Fibroblast of lung (primary cell): ENCODE results near the gene UROC1. TPM values are rescaled to one million over a fixed set of nuclear protein-coding genes. Genes with fewer than 3 reads are reported as not detected.

ENCODE experiments used
- DNase-seq, 2 donors: peaks; one replicate each; pipeline versions ENCODE4 v3.0.0 to v3.0.0-alpha.2; 2010; ENCODE audit warnings: low read depth in 2 of 2
- H2AFZ ChIP-seq: 2 replicates; pipeline ENCODE4 v1.5.1; 2012; ENCODE audit warnings: low read length, control low read depth, inconsistent platforms
- H3K27ac ChIP-seq: 2 replicates; pipeline ENCODE4 v1.5.1; 2011; ENCODE audit warnings: low read length, control low read depth; ENCODE audit not compliant: insufficient read depth
- H3K27me3 ChIP-seq: 2 replicates; pipeline ENCODE4 v1.5.1; 2011; ENCODE audit warnings: mild to moderate bottlenecking, low read length; ENCODE audit not compliant: control insufficient read depth, insufficient read depth
- H3K36me3 ChIP-seq: 2 replicates; pipeline ENCODE4 v1.5.1; 2011; ENCODE audit warnings: low read length; ENCODE audit not compliant: control insufficient read depth, insufficient read depth
- H3K4me1 ChIP-seq: 2 replicates; pipeline ENCODE4 v1.5.1; 2011; ENCODE audit warnings: low read length; ENCODE audit not compliant: control insufficient read depth, insufficient read depth; ENCODE audit errors: extremely low read depth
- H3K4me2 ChIP-seq: 2 replicates; pipeline ENCODE4 v1.5.1; 2011; ENCODE audit warnings: low read length, control low read depth; ENCODE audit not compliant: insufficient read depth; ENCODE audit errors: extremely low read depth
- H3K4me3 ChIP-seq, 4 experiments: fragments of 200-600 bp in 1 of 4; sonication (generic) in 1 of 4; replicated peaks in 1 of 4; 2 replicates each; pipeline ENCODE4 v1.5.1; 2011 to 2016; ENCODE audit warnings: low read length in 4 of 4, low read depth in 3 of 4, mild to moderate bottlenecking in 3 of 4, control low read depth in 2 of 4, inconsistent platforms in 1 of 4, mixed read lengths in 1 of 4; ENCODE audit not compliant: insufficient read depth in 1 of 4; ENCODE audit errors: control extremely low read depth in 1 of 4
- H3K79me2 ChIP-seq: 2 replicates; pipeline ENCODE4 v1.5.1; 2012; ENCODE audit warnings: mild to moderate bottlenecking, low read length, inconsistent platforms; ENCODE audit not compliant: control insufficient read depth, insufficient read depth
- H3K9ac ChIP-seq: 2 replicates; pipeline ENCODE4 v1.5.1; 2011; ENCODE audit warnings: mild to moderate bottlenecking, low read length, control low read depth; ENCODE audit not compliant: insufficient read depth
- H3K9me3 ChIP-seq: 2 replicates; pipeline ENCODE4 v1.5.1; 2012; ENCODE audit warnings: low read depth, low read length; ENCODE audit not compliant: control insufficient read depth, insufficient read depth
- H4K20me1 ChIP-seq: 2 replicates; pipeline ENCODE4 v1.5.1; 2011; ENCODE audit warnings: low read length; ENCODE audit not compliant: control insufficient read depth, insufficient read depth; ENCODE audit errors: extremely low read depth
- EZH2 ChIP-seq: IDR thresholded peaks from 2 replicates; pipeline ENCODE4 v1.5.1; 2012; ENCODE audit warnings: low read length, control low read depth, mild to moderate bottlenecking; ENCODE audit errors: missing control alignments
- polyA plus RNA-seq, 2 donors: library from polyadenylated mRNA; depleted of rRNA in 1 of 2; stranded (reverse) in 1 of 2; unstranded in 1 of 2; fragments of >200 nt; gene quantifications; 2 replicates each; pipeline ENCODE4 v1.2.1, GENCODE V29; 2011 to 2012; ENCODE audit warnings: missing spikeins in 1 of 2
- total RNA-seq: library from RNA; depleted of rRNA; stranded (reverse); fragments of >200 nt; gene quantifications from 2 replicates; pipeline ENCODE4 v1.2.1, GENCODE V29; 2014
- TF ChIP-seq, protein P1 (sequence below), 2 donors: IDR thresholded peaks in 1 of 2; conservative IDR thresholded peaks in 1 of 2; 1 replicate in 1 of 2; 2 replicates in 1 of 2; pipeline ENCODE4 v1.5.1; 2011 to 2012; ENCODE audit warnings: low read length in 2 of 2, control low read depth in 1 of 2, inconsistent platforms in 1 of 2, low read depth in 1 of 2, mild to moderate bottlenecking in 1 of 2

The UROC1 gene
- total and polyA plus RNA-seq, 2 donors (not counting 1 experiment from before 2014, with no cell fraction given) = not detected

DNA sequence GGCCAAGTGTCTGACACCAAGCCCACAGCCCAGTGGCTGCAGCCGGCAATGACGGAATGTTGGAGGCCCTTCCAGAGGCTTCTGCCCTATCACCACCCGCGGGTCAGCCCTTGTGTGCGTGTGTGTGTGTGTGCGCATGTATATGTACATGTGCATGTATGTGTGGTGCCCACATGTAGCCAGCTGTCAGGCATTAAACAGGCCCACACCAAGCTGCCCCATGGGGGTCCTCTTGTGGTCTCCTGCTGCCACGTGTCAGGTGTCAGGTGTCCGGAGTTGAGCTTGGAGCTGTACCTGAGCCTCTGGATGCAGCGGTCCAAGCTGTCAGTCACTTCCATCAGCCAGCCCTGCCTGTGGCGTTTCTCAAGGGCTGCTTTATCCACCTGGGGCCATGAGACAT, 13.9 kb downstream of the UROC1 start:
- Histone ChIP-seq H3K27me3 (no peaks in the 10 kb centered on the region), H3K4me3 (no peak overlapping the region), H3K27ac (no peak overlapping the region), H4K20me1 (no peaks in the 10 kb centered on the region), H3K36me3 (no peaks in the 10 kb centered on the region), H2AFZ (no peak overlapping the region), H3K4me2 (no peak overlapping the region), H3K79me2 (no peaks in the 10 kb centered on the region), H3K9ac (no peak overlapping the region), H3K9me3 (no peaks in the 10 kb centered on the region), H3K4me1 (no peaks in the 10 kb centered on the region)
- DNase-seq = no peak
- no peak for TF ChIP-seq EZH2
- TF ChIP-seq, protein P1, sequence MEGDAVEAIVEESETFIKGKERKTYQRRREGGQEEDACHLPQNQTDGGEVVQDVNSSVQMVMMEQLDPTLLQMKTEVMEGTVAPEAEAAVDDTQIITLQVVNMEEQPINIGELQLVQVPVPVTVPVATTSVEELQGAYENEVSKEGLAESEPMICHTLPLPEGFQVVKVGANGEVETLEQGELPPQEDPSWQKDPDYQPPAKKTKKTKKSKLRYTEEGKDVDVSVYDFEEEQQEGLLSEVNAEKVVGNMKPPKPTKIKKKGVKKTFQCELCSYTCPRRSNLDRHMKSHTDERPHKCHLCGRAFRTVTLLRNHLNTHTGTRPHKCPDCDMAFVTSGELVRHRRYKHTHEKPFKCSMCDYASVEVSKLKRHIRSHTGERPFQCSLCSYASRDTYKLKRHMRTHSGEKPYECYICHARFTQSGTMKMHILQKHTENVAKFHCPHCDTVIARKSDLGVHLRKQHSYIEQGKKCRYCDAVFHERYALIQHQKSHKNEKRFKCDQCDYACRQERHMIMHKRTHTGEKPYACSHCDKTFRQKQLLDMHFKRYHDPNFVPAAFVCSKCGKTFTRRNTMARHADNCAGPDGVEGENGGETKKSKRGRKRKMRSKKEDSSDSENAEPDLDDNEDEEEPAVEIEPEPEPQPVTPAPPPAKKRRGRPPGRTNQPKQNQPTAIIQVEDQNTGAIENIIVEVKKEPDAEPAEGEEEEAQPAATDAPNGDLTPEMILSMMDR (conservative IDR thresholded peaks at IDR 0.05 in 1 of 2, IDR thresholded peaks at IDR 0.05 in 1 of 2; ENCODE audit: low read depth in 1 of 2, low read length in 2 of 2) = no peak

DNA sequence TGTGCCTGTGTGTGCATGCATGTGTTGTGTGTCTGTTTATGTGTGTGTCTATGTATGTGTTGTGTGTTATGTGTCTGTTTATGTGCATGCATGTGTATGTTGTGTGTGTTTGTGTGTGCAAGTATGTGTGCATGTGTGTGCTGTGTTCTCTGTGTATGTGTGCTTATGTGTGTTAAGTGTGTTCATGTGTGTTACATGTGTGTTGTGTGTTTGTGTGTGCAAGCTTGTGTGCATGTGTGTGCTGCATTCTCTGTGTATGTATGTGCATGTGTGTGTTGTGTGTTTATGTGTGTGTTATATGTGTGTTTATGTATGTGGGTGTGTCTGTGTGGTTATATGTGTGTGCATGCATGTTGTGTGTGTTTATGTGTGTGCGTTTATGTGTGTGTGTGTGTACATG, 14.9 kb downstream of the UROC1 start:
- no peak overlapping the region for H3K4me3 ChIP-seq
- H4K20me1 ChIP-seq = no peaks in the 10 kb centered on the region
- H3K79me2 ChIP-seq = no peaks in the 10 kb centered on the region
- DNase-seq = no peak
- no peak for TF ChIP-seq EZH2
- TF ChIP-seq, protein P1 (conservative IDR thresholded peaks at IDR 0.05 in 1 of 2, IDR thresholded peaks at IDR 0.05 in 1 of 2; ENCODE audit: low read depth in 1 of 2, low read length in 2 of 2) = no peak
- no peaks in the 10 kb centered on the region for H3K9me3 ChIP-seq
- no peak overlapping the region for H3K4me2 ChIP-seq
- H2AFZ ChIP-seq = no peak overlapping the region
- H3K27me3 ChIP-seq = no peaks in the 10 kb centered on the region
- H3K4me1 ChIP-seq = no peaks in the 10 kb centered on the region
- no peaks in the 10 kb centered on the region for H3K36me3 ChIP-seq
- no peak overlapping the region for H3K9ac ChIP-seq
- H3K27ac ChIP-seq = no peak overlapping the region

GRCh38 chr3:126501736-126502135, 15.8 kb downstream of the UROC1 start:
- Histone ChIP-seq H2AFZ (no peak overlapping the region), H3K9ac (no peak overlapping the region), H3K4me1 (no peaks in the 10 kb centered on the region), H3K27me3 (peaks cover 4% of the 10 kb centered on the region), H3K27ac (no peak overlapping the region), H4K20me1 (no peaks in the 10 kb centered on the region), H3K79me2 (no peaks in the 10 kb centered on the region), H3K9me3 (no peaks in the 10 kb centered on the region), H3K36me3 (no peaks in the 10 kb centered on the region), H3K4me3 (no peak overlapping the region), H3K4me2 (no peak overlapping the region)
- no peak for DNase-seq
- no peak for TF ChIP-seq EZH2
- TF ChIP-seq, protein P1 (conservative IDR thresholded peaks at IDR 0.05 in 1 of 2, IDR thresholded peaks at IDR 0.05 in 1 of 2; ENCODE audit: low read depth in 1 of 2, low read length in 2 of 2) = no peak
